Ovary (tissue), 9 donors: ENCODE measurements around the gene PARD3B. TPM values are rescaled to one million over a fixed set of nuclear protein-coding genes. Genes with fewer than 3 reads are reported as not detected.

Source experiments
- DNase-seq, 5 donors: peaks; one replicate each; pipeline ENCODE4 v3.0.0-alpha.2; 2019 to 2020
- H3K27ac ChIP-seq, 2 donors: fragments of 200-600 bp; one replicate each; pipeline versions ENCODE4 v1.5.1 to v1.8.0; 2019 to 2022
- H3K27me3 ChIP-seq: fragments of 200-600 bp; one replicate; pipeline ENCODE4 v1.8.0; 2022
- H3K36me3 ChIP-seq: fragments of 200-600 bp; sonication (generic); one replicate; pipeline ENCODE4 v1.5.1; 2019
- H3K4me1 ChIP-seq: one replicate; pipeline ENCODE4 v1.8.1; 2013; ENCODE audit warnings: mild to moderate bottlenecking, moderate library complexity; ENCODE audit not compliant: insufficient read depth
- H3K4me3 ChIP-seq: fragments of 200-600 bp; sonication (generic); one replicate; pipeline ENCODE4 v1.5.1; 2017
- H3K9me3 ChIP-seq, 2 donors: fragments of 200-600 bp in 1 of 2; sonication (generic) in 1 of 2; one replicate each; pipeline versions ENCODE4 v1.5.1 to v1.8.1; 2013 to 2019; ENCODE audit warnings: mild to moderate bottlenecking in 1 of 2, moderate library complexity in 1 of 2
- EP300 ChIP-seq: sonication (generic); formaldehyde crosslinking; IDR thresholded peaks from one replicate; pipeline ENCODE4 v1.6.1; 2017; ENCODE audit warnings: antibody characterized with exemption
- POLR2A ChIP-seq: fragments of 450-650 bp; IDR thresholded peaks from one replicate; pipeline ENCODE4 v1.6.1; 2017; ENCODE audit warnings: antibody characterized with exemption, mild to moderate bottlenecking, moderate library complexity
- WGBS, 3 donors: extraction: QIAGEN DNeasy Blood & Tissue Kit in 1 of 3; methylation state at CpG; one replicate each; pipeline versions ENCODE4 v1.1.5 to v1.1.7; 2013 to 2017; 5-methylcytosine and 5-hydroxymethylcytosine counted together
- intact Hi-C, 4 donors: fragments of 100-400 bp; cut with DNase I; formaldehyde crosslinking; loops; one replicate each; pipeline versions ENCODE4 v1.11.0 to v1.15.1; 2022 to 2023
- polyA plus RNA-seq, 2 donors: library from polyadenylated mRNA; stranded (reverse); fragments of 200-250 nt in 1 of 2; fragments of 350-450 nt in 1 of 2; fragmentation: Illumina TruSeq in 1 of 2; extraction: RNeasy Lipid Tissue Mini Kit (QIAGEN cat#74804) in 1 of 2; gene quantifications; one replicate each; pipeline ENCODE4 v1.2.3, GENCODE V29; 2013 to 2014
- total RNA-seq, 7 donors: library from RNA; depleted of rRNA in 2 of 7; stranded (reverse); fragments of >200 nt in 2 of 7; fragmentation: NEBNext Ultra II Directional in 3 of 7; extraction: Animal tissue kit (Norgen Biotek cat#: 25700) in 3 of 7; gene quantifications; one replicate each; pipeline versions ENCODE4 v1.1.0 to v1.2.4, GENCODE V29; 2016 to 2023
- TF ChIP-seq, protein P1 (sequence below), 3 donors: fragments of 450-650 bp in 2 of 3; fragments of 200-600 bp in 1 of 3; IDR thresholded peaks; one replicate each; pipeline versions ENCODE4 v1.5.1 to v1.8.0; 2016 to 2022; ENCODE audit warnings: antibody characterized with exemption in 3 of 3, mild to moderate bottlenecking in 1 of 3
- donor health status: DM: no; HTN: no; CAD: no; lungs with moderate emphysema.
- donor health status: DM: no; HTN: no; CAD: no.
- donor health status: Bipolar disorder and iron deficiency.
- donor health status: DM: yes; HTN: yes; CAD: no.
- donor health status: DM: no; HTN: no; CAD: no.
- donor health status: DM: yes; HTN: yes; CAD: no.

The PARD3B gene
- total and polyA plus RNA-seq, 9 donors: 8.2 to 46.6 (median 28.7) TPM

DNA sequence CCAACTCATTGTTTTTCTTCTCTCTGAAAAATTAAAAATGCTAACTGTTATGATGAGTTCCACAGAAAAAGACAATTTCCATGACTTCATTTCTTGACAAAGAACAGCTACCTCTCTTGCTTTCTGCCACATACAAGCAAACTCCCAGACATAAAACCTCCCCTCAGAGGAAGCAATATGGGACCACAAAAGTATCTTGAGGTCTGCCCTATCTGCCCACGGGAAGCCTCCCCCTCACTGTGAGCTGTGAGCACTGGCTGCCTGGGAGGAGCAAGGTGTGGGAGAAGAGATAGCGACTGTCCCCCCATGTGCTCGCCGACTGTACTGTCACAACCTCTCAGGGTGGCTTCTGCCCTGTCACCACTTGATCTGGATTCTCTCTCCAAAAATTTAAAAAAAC, 1067.4 kb downstream of the PARD3B start:
- no peaks in the 10 kb centered on the region for H3K9me3 ChIP-seq
- WGBS, 3 donors: 54 to 58% (median 54%) methylated on average over 4 of the region's 4 CpGs
- H3K4me3 ChIP-seq: no peak overlapping the region
- H3K27ac ChIP-seq: no peak overlapping the region
- TF ChIP-seq EP300: no peak
- TF ChIP-seq POLR2A: no peak
- TF ChIP-seq, protein P1, sequence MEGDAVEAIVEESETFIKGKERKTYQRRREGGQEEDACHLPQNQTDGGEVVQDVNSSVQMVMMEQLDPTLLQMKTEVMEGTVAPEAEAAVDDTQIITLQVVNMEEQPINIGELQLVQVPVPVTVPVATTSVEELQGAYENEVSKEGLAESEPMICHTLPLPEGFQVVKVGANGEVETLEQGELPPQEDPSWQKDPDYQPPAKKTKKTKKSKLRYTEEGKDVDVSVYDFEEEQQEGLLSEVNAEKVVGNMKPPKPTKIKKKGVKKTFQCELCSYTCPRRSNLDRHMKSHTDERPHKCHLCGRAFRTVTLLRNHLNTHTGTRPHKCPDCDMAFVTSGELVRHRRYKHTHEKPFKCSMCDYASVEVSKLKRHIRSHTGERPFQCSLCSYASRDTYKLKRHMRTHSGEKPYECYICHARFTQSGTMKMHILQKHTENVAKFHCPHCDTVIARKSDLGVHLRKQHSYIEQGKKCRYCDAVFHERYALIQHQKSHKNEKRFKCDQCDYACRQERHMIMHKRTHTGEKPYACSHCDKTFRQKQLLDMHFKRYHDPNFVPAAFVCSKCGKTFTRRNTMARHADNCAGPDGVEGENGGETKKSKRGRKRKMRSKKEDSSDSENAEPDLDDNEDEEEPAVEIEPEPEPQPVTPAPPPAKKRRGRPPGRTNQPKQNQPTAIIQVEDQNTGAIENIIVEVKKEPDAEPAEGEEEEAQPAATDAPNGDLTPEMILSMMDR (IDR thresholded peaks at IDR 0.05): no peak
- DNase-seq: no peak
- H3K36me3 ChIP-seq: no peaks in the 10 kb centered on the region
- intact Hi-C loops: no loop called here
- peaks cover 7% of the 10 kb centered on the region for H3K4me1 ChIP-seq
- no peaks in the 10 kb centered on the region for H3K27me3 ChIP-seq

GRCh38 chr2:205613970-205614559, 1068.8 kb downstream of the PARD3B start:
- WGBS, 3 donors: 54 to 63% (median 56%) methylated on average over 3 of the region's 3 CpGs
- Histone ChIP-seq H3K27me3 (no peaks in the 10 kb centered on the region), H3K9me3 (no peaks in the 10 kb centered on the region)

DNA sequence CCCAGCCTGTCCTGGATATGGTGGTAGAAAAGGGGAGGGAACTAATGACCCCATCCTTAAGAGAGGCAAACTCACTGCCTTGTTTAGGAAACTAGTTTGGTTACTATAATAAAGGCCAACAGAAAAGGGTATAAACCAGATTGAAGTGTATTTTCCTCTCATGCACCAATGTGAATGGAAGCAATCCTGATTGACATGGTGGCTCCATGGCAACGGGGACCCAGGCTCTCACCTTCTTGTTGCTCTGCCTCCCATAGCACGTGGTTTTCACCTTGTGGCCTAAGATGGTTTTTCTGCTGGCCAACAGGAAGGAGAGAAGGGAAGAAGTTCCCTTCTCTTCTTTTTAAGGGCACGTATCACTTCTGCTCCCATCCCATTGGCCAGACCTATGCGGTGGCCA, 1069.7 kb downstream of the PARD3B start:
- Histone ChIP-seq H3K27me3 (no peaks in the 10 kb centered on the region), H3K4me1 (peaks cover 7% of the 10 kb centered on the region), H3K27ac (no peak overlapping the region), H3K4me3 (no peak overlapping the region), H3K36me3 (no peaks in the 10 kb centered on the region), H3K9me3 (no peaks in the 10 kb centered on the region)
- intact Hi-C loops: no loop called here
- TF ChIP-seq, protein P1 (IDR thresholded peaks at IDR 0.05): no peak
- no peak for TF ChIP-seq POLR2A
- no peak for TF ChIP-seq EP300
- no peak for DNase-seq
- WGBS, 3 donors: 96 to 99% (median 99%) methylated on average over 4 of the region's 4 CpGs

More at GRCh38 chr2:205613970-205614559, 1068.8 kb downstream of the PARD3B start:
- no peak for DNase-seq
- H3K27ac ChIP-seq: no peak overlapping the region
- H3K4me3 ChIP-seq: no peak overlapping the region
- H3K36me3 ChIP-seq: no peaks in the 10 kb centered on the region
- TF ChIP-seq POLR2A (no peak), EP300 (no peak)
- TF ChIP-seq, protein P1 (IDR thresholded peaks at IDR 0.05): no peak
- H3K4me1 ChIP-seq: peaks cover 8% of the 10 kb centered on the region
- intact Hi-C loops: no loop called here

DNA sequence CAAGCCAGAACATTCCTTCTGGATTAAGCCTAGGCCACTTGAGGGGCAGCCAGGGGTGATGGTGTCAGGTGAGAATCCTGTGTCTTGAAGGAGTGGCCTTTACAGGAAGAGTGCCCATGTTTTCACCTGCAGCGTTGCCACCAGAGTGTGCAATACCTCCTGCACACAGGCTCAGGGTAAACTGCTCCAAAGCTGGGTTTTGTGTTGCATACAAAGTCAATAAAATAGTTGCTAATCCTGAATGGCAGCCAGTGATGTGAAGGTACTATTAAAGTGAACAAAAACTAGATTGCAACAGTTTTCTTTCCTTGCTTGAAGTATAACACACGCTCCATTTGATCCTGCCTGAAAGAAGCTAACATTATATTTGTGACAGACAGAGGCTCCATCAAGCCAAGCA, 1072.6 kb downstream of the PARD3B start:
- Histone ChIP-seq H3K9me3 (no peaks in the 10 kb centered on the region), H3K27ac (no peak overlapping the region), H3K27me3 (no peaks in the 10 kb centered on the region), H3K4me1 (peaks cover 3% of the 10 kb centered on the region), H3K4me3 (no peak overlapping the region), H3K36me3 (no peaks in the 10 kb centered on the region)
- TF ChIP-seq POLR2A (no peak), EP300 (no peak)
- TF ChIP-seq, protein P1 (IDR thresholded peaks at IDR 0.05): no peak
- 93 to 100% (median 95%) methylated on average over 2 of the region's 2 CpGs for WGBS, 3 donors
- intact Hi-C loops: no loop called here
- DNase-seq: no peak
